HFF-Myc (cell line): ENCODE data around the gene SEPTIN1.

Experiments
- DNase-seq: peaks from one replicate; pipeline ENCODE4 v3.0.0-alpha.2; 2011; ENCODE audit warnings: low read depth; ENCODE audit errors: extremely low read depth
- H3K4me3 ChIP-seq: replicated peaks from 2 replicates; pipeline ENCODE4 v1.5.1; 2011; ENCODE audit warnings: low read depth, mild to moderate bottlenecking, control low read depth, low read length
- CTCF ChIP-seq: IDR thresholded peaks from 2 replicates; pipeline ENCODE4 v1.5.1; 2012; ENCODE audit warnings: mild to moderate bottlenecking, low read depth, low read length, control low read depth; ENCODE audit errors: missing control alignments

The SEPTIN1 gene

GRCh38 chr16:30382111-30382881 lies at the start of gene SEPTIN1:
Gene SEPTIN1 (minus strand): TSS chr16:30382561. CDS start chr16:30382542, 19 bp downstream.
- H3K4me3 ChIP-seq: no peak within 1 kb of the TSS
- DNase-seq: no peak
- no peak for TF ChIP-seq CTCF

GRCh38 chr16:30430428-30430970 lies 48.1 kb upstream of the SEPTIN1 start:
- no peak for DNase-seq
- TF ChIP-seq CTCF: no peak
- peak overlapping the region; percentile 77; the same call in 1 of the 2 replicates for H3K4me3 ChIP-seq

- peak; percentile 82 for TF ChIP-seq CTCF
- peak; percentile 98 for DNase-seq
- peak within 1 kb of the TSS; percentile 77 for H3K4me3 ChIP-seq
Measured at GRCh38 chr16:30429678-30430427, 47.5 kb upstream of the SEPTIN1 start, which contains the start of gene DCTPP1. Gene DCTPP1 (minus strand): TSS chr16:30430030. CDS start chr16:30429980, 50 bp downstream.

- TF ChIP-seq CTCF: no peak
- DNase-seq: no peak
- peak overlapping the region; percentile 77 for H3K4me3 ChIP-seq
Measured at GRCh38 chr16:30429418-30429677, 47.0 kb upstream of the SEPTIN1 start.

- DNase-seq: no peak
- H3K4me3 ChIP-seq: peak overlapping the region; percentile 77
Measured at GRCh38 chr16:30428055-30428454, 45.7 kb upstream of the SEPTIN1 start.

GRCh38 chr16:30421010-30421409 lies 38.6 kb upstream of the SEPTIN1 start:
- no peak for DNase-seq
- H3K4me3 ChIP-seq: no peak overlapping the region
- TF ChIP-seq CTCF: no peak

More at GRCh38 chr16:30428055-30428454, 45.7 kb upstream of the SEPTIN1 start:
- TF ChIP-seq CTCF: no peak
